ENCODE results near the gene CYTIP.

CYTIP gene

GRCh38 chr2:157426477-157426994 is 17.4 kb downstream of the CYTIP start:
- no peak for TF ChIP-seq CTCF (IDR thresholded peaks at IDR 0.05; ENCODE audit: insufficient read depth, missing control alignments)
- FAIRE-seq (no peak), DNase-seq (ENCODE audit: insufficient read length, low spot score) (no peak)

- DNase-seq (ENCODE audit: insufficient read length, low spot score) (no peak), FAIRE-seq (no peak)
- TF ChIP-seq CTCF (IDR thresholded peaks at IDR 0.05; ENCODE audit: insufficient read depth, missing control alignments) = no peak
These were observed 19.5 kb downstream of the CYTIP start for GRCh38 chr2:157424374-157424773.

- FAIRE-seq = no peak
- TF ChIP-seq CTCF (IDR thresholded peaks at IDR 0.05; ENCODE audit: insufficient read depth, missing control alignments) = no peak
- DNase-seq (ENCODE audit: insufficient read length, low spot score) = no peak
These were observed 21.9 kb downstream of the CYTIP start for GRCh38 chr2:157421964-157422363.

GRCh38 chr2:157421331-157421944 is 22.5 kb downstream of the CYTIP start:
- FAIRE-seq (no peak), DNase-seq (ENCODE audit: insufficient read length, low spot score) (no peak)
- TF ChIP-seq CTCF (IDR thresholded peaks at IDR 0.05; ENCODE audit: insufficient read depth, missing control alignments) = no peak

GRCh38 chr2:157420771-157421323 is 23.0 kb downstream of the CYTIP start:
- FAIRE-seq = no peak
- no peak for TF ChIP-seq CTCF (IDR thresholded peaks at IDR 0.05; ENCODE audit: insufficient read depth, missing control alignments)
- DNase-seq (ENCODE audit: insufficient read length, low spot score) = no peak

GRCh38 chr2:157419031-157419575 is 24.8 kb downstream of the CYTIP start:
- DNase-seq (ENCODE audit: insufficient read length, low spot score) = no peak
- FAIRE-seq = no peak
- no peak for TF ChIP-seq CTCF (IDR thresholded peaks at IDR 0.05; ENCODE audit: insufficient read depth, missing control alignments)

GRCh38 chr2:157418239-157418641 is 25.6 kb downstream of the CYTIP start:
- no peak for DNase-seq (ENCODE audit: insufficient read length, low spot score)
- FAIRE-seq = no peak
- no peak for TF ChIP-seq CTCF (IDR thresholded peaks at IDR 0.05; ENCODE audit: insufficient read depth, missing control alignments)

Data from D721Med (cell line).